HG03064 (cell line): ENCODE measurements around the gene PRICKLE4.

Experiments used
- ATAC-seq: cut with Tn5 transposase; IDR thresholded peaks from one replicate; pipeline ENCODE4 v1.9.1; 2021; ENCODE audit warnings: low read depth; ENCODE audit not compliant: unreplicated experiment

PRICKLE4 gene

GRCh38 chr6:41832263-41832662 is 51.7 kb downstream of the PRICKLE4 start:
- ATAC-seq = no peak

GRCh38 chr6:41836022-41836659 is 55.6 kb downstream of the PRICKLE4 start:
- ATAC-seq = no peak

GRCh38 chr6:41836660-41837052 is 56.1 kb downstream of the PRICKLE4 start:
- no peak for ATAC-seq
